Stomach smooth muscle (tissue), 2 donors: ENCODE results near the gene R3HDM1.
"Not testable (repeated sequence)": the region's sequence is repeated elsewhere in the genome, so short reads cannot be mapped to it uniquely, and the experiment has no call there.

ENCODE experiments used
- H3K27ac ChIP-seq: one replicate; pipeline ENCODE4 v1.7.0; 2013; ENCODE audit warnings: mild to moderate bottlenecking, low read length, inconsistent platforms
- H3K27me3 ChIP-seq, 2 donors: one replicate each; pipeline ENCODE4 v1.7.0; 2013; ENCODE audit warnings: low read length in 2 of 2; ENCODE audit not compliant: insufficient read depth in 2 of 2, control insufficient read depth in 1 of 2
- H3K36me3 ChIP-seq, 2 donors: one replicate each; pipeline ENCODE4 v1.7.0; 2013; ENCODE audit warnings: low read length in 2 of 2; ENCODE audit not compliant: control insufficient read depth in 2 of 2, insufficient read depth in 2 of 2
- H3K4me1 ChIP-seq: one replicate; pipeline ENCODE4 v1.7.0; 2013; ENCODE audit warnings: low read length; ENCODE audit not compliant: control insufficient read depth, insufficient read depth
- H3K4me3 ChIP-seq, 2 donors: one replicate each; pipeline ENCODE4 v1.7.0; 2013; ENCODE audit warnings: low read length in 2 of 2
- H3K9ac ChIP-seq, 2 donors: one replicate each; pipeline ENCODE4 v1.7.0; 2013; ENCODE audit warnings: low read length in 2 of 2, mild to moderate bottlenecking in 1 of 2
- H3K9me3 ChIP-seq, 2 donors: one replicate each; pipeline ENCODE4 v1.7.0; 2013; ENCODE audit warnings: low read length in 2 of 2; ENCODE audit not compliant: control insufficient read depth in 2 of 2
- donor health status: healthy.
- donor health status: Pancreatic carcinoma.

The R3HDM1 gene

GRCh38 chr2:135638825-135639224, 107.5 kb downstream of the R3HDM1 start:
- Histone ChIP-seq H3K9ac (no peak overlapping the region), H3K27me3 (no peaks in the 10 kb centered on the region), H3K36me3 (peaks cover 3 to 5% of the 10 kb centered on the region in 2 donors), H3K9me3 (no peaks in the 10 kb centered on the region), H3K4me1 (no peaks in the 10 kb centered on the region), H3K27ac (no peak overlapping the region), H3K4me3 (no peak overlapping the region)

GRCh38 chr2:135641156-135642068, 110.1 kb downstream of the R3HDM1 start:
- Histone ChIP-seq H3K27ac (no peak overlapping the region), H3K36me3 (peaks cover 5 to 10% of the 10 kb centered on the region in 2 donors), H3K27me3 (no peaks in the 10 kb centered on the region), H3K9ac (no peak overlapping the region), H3K9me3 (no peaks in the 10 kb centered on the region), H3K4me3 (no peak overlapping the region), H3K4me1 (no peaks in the 10 kb centered on the region)

- H3K9ac ChIP-seq: no peak overlapping the region
- H3K36me3 ChIP-seq: peaks cover 8 to 17% of the 10 kb centered on the region in 2 donors
- no peaks in the 10 kb centered on the region for H3K4me1 ChIP-seq
- H3K27me3 ChIP-seq: no peaks in the 10 kb centered on the region
- H3K9me3 ChIP-seq: no peaks in the 10 kb centered on the region
- no peak overlapping the region for H3K4me3 ChIP-seq
- H3K27ac ChIP-seq: no peak overlapping the region
Observed at GRCh38 chr2:135647836-135648579, 116.7 kb downstream of the R3HDM1 start.

GRCh38 chr2:135650721-135651120, 119.4 kb downstream of the R3HDM1 start:
- Histone ChIP-seq H3K27ac (no peak overlapping the region), H3K9me3 (no peaks in the 10 kb centered on the region), H3K27me3 (no peaks in the 10 kb centered on the region), H3K36me3 (peaks cover 9 to 11% of the 10 kb centered on the region in 2 donors), H3K9ac (no peak overlapping the region), H3K4me3 (no peak overlapping the region), H3K4me1 (no peaks in the 10 kb centered on the region)

- H3K36me3 ChIP-seq: peaks cover 9 to 10% of the 10 kb centered on the region in 2 donors
Observed at GRCh38 chr2:135651717-135652116, 120.4 kb downstream of the R3HDM1 start.

GRCh38 chr2:135654239-135654638, 123.0 kb downstream of the R3HDM1 start:
- not testable (repeated sequence) for H3K4me1 ChIP-seq, H3K27ac ChIP-seq, H3K9me3 ChIP-seq, H3K9ac ChIP-seq, H3K27me3 ChIP-seq, H3K4me3 ChIP-seq
- H3K36me3 ChIP-seq: peaks cover 9 to 10% of the 10 kb centered on the region in 2 donors

More at GRCh38 chr2:135651717-135652116, 120.4 kb downstream of the R3HDM1 start:
- H3K4me1 ChIP-seq: no peaks in the 10 kb centered on the region
- no peak overlapping the region for H3K4me3 ChIP-seq
- no peaks in the 10 kb centered on the region for H3K9me3 ChIP-seq
- H3K27me3 ChIP-seq: no peaks in the 10 kb centered on the region
- no peak overlapping the region for H3K27ac ChIP-seq
- no peak overlapping the region for H3K9ac ChIP-seq

- Histone ChIP-seq H3K4me3 (no peak overlapping the region), H3K9ac (no peak overlapping the region), H3K27me3 (no peaks in the 10 kb centered on the region), H3K36me3 (peaks cover 1 to 5% of the 10 kb centered on the region in 2 donors), H3K9me3 (no peaks in the 10 kb centered on the region), H3K4me1 (no peaks in the 10 kb centered on the region), H3K27ac (no peak overlapping the region)
Observed at GRCh38 chr2:135657806-135658582, 126.7 kb downstream of the R3HDM1 start.

GRCh38 chr2:135662088-135662487, 130.8 kb downstream of the R3HDM1 start:
- Histone ChIP-seq H3K9ac (no peak overlapping the region), H3K27ac (no peak overlapping the region), H3K4me1 (no peaks in the 10 kb centered on the region), H3K27me3 (no peaks in the 10 kb centered on the region), H3K9me3 (no peaks in the 10 kb centered on the region), H3K4me3 (no peak overlapping the region), H3K36me3 (peaks cover 0 to 5% of the 10 kb centered on the region in 2 donors)

- H3K9ac ChIP-seq: no peak overlapping the region
- no peaks in the 10 kb centered on the region for H3K9me3 ChIP-seq
- no peaks in the 10 kb centered on the region for H3K27me3 ChIP-seq
- H3K27ac ChIP-seq: no peak overlapping the region
- H3K36me3 ChIP-seq: peaks cover 0 to 5% of the 10 kb centered on the region in 2 donors
- H3K4me3 ChIP-seq: no peak overlapping the region
- no peaks in the 10 kb centered on the region for H3K4me1 ChIP-seq
Observed at GRCh38 chr2:135663148-135663700, 131.9 kb downstream of the R3HDM1 start.

- no peaks in the 10 kb centered on the region for H3K4me1 ChIP-seq
- no peak overlapping the region for H3K4me3 ChIP-seq
- H3K27ac ChIP-seq: no peak overlapping the region
- no peaks in the 10 kb centered on the region for H3K27me3 ChIP-seq
- peaks cover 0 to 5% of the 10 kb centered on the region in 2 donors for H3K36me3 ChIP-seq
- no peaks in the 10 kb centered on the region for H3K9me3 ChIP-seq
- H3K9ac ChIP-seq: no peak overlapping the region
Observed at GRCh38 chr2:135664623-135665068, 133.4 kb downstream of the R3HDM1 start.
